ENCODE results near the gene FAM131C.

The FAM131C gene

GRCh38 chr1:16014509-16015482 lies 58.7 kb downstream of the FAM131C start:
- no peak for TF ChIP-seq CTCF (IDR thresholded peaks at IDR 0.05; ENCODE audit: insufficient read depth, missing control alignments)
- DNase-seq (ENCODE audit: insufficient read length, low spot score), result no peak
- FAIRE-seq, result no peak

GRCh38 chr1:16013908-16014258 lies 59.6 kb downstream of the FAM131C start:
- DNase-seq (ENCODE audit: insufficient read length, low spot score), result no peak
- no peak for FAIRE-seq
- TF ChIP-seq CTCF (IDR thresholded peaks at IDR 0.05; ENCODE audit: insufficient read depth, missing control alignments), result no peak

GRCh38 chr1:16013220-16013907 lies 60.1 kb downstream of the FAM131C start:
- no peak for FAIRE-seq
- no peak for DNase-seq (ENCODE audit: insufficient read length, low spot score)
- TF ChIP-seq CTCF (IDR thresholded peaks at IDR 0.05; ENCODE audit: insufficient read depth, missing control alignments), result no peak

GRCh38 chr1:16012590-16013219 lies 60.7 kb downstream of the FAM131C start:
- no peak for TF ChIP-seq CTCF (IDR thresholded peaks at IDR 0.05; ENCODE audit: insufficient read depth, missing control alignments)
- FAIRE-seq (no peak), DNase-seq (ENCODE audit: insufficient read length, low spot score) (no peak)

- TF ChIP-seq CTCF (IDR thresholded peaks at IDR 0.05; ENCODE audit: insufficient read depth, missing control alignments), result no peak
- FAIRE-seq, result no peak
- DNase-seq (ENCODE audit: insufficient read length, low spot score), result no peak
Measured at GRCh38 chr1:16011936-16012589, 61.4 kb downstream of the FAM131C start.

GRCh38 chr1:16010837-16011236 lies 62.6 kb downstream of the FAM131C start:
- FAIRE-seq, result no peak
- no peak for TF ChIP-seq CTCF (IDR thresholded peaks at IDR 0.05; ENCODE audit: insufficient read depth, missing control alignments)
- no peak for DNase-seq (ENCODE audit: insufficient read length, low spot score)
